Activated CD4-positive, alpha-beta T cell treated with anti-CD3 and anti-CD28 coated beads for 24 hours (primary cell): ENCODE results near the gene MID1.

Source experiments
- DNase-seq, 2 donors: peaks; one replicate each; pipeline ENCODE4 v3.0.0-alpha.2; 2020; ENCODE audit warnings: low read depth in 2 of 2

MID1 gene

DNA sequence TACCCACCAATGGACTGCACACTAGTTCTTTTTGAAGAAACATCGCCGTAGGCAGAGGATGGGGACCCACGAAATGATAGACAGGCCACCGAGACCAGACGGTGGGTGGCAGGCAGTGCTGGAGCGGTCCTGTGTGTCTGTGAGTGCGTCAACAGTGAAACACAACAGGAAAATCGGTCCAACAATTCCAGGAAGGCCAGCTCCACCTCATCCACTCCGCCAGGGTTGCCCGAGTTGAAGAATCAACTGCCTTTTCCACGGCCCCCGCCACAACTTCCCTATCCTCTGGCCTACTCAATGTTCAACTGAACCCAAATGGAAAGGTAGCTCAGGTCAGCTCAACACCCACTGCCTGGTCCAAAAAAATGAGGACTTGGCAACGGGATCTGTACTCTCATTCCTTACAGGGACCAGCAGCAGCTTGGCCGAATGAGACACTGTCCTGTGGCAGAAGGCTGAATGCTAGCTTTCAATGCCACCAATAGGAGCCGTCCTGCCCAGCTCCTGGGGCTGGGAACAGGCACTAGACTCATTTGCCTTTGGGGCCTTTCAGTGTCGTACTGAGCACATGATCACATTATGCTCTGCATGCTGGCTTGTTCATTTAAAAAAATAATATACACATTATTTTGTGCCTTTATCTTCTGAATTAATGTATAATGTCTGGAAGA is 43.5 kb downstream of the MID1 start:
- DNase-seq, result no peak

GRCh38 chrX:10576186-10576585 is 44.2 kb downstream of the MID1 start:
- no peak for DNase-seq

GRCh38 chrX:10574663-10575062 is 45.7 kb downstream of the MID1 start:
- no peak for DNase-seq

DNA sequence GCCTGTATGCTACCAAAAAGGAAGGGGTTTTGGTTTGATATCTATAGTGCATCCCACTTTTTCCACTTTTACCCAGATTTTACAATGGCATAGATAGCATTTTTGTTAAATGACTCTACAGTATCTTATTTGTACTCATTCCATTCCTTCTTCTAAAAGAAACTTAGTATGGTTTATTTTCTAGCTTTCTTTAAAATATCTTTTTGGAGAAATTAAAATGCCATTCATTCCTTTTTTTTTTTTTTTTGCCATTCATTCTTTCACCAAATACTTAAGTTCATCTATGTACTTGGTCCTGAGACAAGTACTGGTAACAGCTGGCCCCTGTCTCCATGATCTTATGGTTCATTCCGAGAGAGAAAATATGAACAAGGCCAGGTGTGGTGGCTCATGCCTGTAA is 49.1 kb downstream of the MID1 start:
- DNase-seq, result no peak

DNA sequence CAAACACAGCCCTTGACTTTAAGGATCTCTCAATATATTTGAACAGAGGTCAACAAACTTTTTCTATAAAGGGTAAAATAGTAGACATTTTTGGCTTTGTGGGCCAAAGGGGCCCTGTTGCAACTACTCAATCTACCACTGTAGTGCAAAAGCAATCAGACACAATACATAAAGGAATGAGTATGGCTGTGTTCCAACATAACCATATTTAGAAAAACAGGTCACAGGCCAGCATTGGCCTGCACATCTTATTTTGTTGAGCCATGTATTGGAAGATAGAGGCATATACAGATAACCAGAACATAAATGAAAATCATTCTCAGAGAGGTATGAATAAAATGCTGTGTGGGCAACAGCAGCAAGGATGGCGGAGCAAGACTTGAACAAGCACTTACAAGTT is 49.8 kb downstream of the MID1 start:
- no peak for DNase-seq

GRCh38 chrX:10569946-10570345 is 50.4 kb downstream of the MID1 start:
- DNase-seq, result no peak

- DNase-seq, result no peak
Observed at GRCh38 chrX:10568428-10568827, 52.0 kb downstream of the MID1 start.

DNA sequence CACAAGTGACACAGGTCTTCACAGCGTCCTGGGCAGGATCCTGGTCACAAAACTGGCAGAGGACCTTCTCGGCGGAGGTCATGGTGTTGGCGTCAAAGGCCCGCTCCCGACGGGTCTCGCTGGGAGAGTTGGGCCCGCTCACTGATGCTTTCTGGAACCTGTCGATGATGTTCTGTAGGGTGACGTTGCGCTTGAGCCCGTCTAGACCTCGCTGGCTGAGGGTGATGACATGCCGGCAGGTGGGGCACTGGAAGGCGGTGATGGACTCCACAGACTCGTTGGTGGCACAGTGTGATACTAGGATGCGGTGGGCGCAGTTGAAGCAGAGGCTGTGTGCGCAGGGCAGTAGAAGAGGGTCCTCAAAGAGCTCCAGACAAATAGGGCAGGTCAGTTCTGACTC is 53.2 kb downstream of the MID1 start:
- DNase-seq, result no peak

DNA sequence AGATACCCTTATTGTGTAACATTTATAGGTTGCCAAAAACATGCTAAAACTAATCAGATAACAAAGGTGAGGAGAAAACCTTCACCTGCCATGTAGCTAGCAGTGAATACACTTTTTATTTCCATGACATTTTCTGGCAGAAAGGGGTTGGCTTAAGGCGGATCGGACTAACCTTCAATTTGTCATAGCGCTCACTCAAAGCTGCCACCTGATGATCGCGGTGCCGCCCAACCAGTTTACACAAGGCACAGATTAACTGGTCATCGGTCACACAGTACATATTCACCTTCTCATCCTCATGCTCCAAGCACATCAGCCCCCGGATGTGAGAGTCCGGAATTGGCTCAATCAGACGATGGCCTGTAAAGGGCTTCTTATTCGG is 53.7 kb downstream of the MID1 start:
- DNase-seq, result no peak

GRCh38 chrX:10564484-10564883 is 55.9 kb downstream of the MID1 start:
- no peak for DNase-seq

- DNase-seq, result no peak
Observed at GRCh38 chrX:10557166-10557565, 63.2 kb downstream of the MID1 start.

DNA sequence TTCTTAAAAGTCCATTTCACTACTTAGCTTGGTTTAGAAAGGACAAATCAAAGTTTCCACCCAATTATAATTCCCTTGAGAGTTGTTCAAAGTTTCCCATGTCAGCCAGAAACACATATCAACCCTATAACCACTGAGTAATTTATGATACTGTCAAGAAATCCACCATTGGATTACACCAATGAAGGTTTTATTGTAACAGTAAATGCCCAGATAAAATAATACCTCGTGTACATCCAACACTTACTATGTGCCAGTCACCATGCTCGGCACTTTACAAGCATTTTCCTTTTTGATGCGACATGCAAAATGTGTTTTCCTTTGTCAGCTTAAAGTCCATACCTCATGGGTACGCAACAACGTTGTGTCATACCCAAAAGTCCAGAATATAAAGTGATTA is 64.0 kb downstream of the MID1 start:
- no peak for DNase-seq

- DNase-seq, result no peak
Observed at GRCh38 chrX:10555846-10556245, 64.5 kb downstream of the MID1 start.

- DNase-seq, result no peak
Observed at GRCh38 chrX:10554612-10555270, 65.6 kb downstream of the MID1 start.

GRCh38 chrX:10549280-10549679 is 71.1 kb downstream of the MID1 start:
- no peak for DNase-seq

DNA sequence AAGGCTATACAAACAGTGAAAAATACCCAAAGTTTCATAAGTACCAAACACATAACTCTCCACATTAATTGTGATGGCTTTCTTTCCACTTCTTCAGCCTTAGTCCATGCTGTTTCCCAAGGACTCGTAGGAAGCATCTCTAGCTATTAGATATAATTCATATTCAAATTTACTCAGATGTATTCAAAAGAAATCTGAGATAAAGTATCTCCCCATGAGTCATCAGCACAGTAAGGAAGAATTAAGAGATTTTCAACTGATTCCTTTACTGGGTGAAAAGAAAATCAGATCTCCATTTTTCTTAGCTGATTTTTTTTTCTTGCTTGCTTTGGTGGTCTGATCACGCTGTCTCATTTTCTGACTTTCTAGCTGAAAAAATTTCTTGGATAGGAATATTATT is 71.7 kb downstream of the MID1 start:
- no peak for DNase-seq

- DNase-seq, result no peak
Observed at GRCh38 chrX:10545882-10546281, 74.5 kb downstream of the MID1 start.

DNA sequence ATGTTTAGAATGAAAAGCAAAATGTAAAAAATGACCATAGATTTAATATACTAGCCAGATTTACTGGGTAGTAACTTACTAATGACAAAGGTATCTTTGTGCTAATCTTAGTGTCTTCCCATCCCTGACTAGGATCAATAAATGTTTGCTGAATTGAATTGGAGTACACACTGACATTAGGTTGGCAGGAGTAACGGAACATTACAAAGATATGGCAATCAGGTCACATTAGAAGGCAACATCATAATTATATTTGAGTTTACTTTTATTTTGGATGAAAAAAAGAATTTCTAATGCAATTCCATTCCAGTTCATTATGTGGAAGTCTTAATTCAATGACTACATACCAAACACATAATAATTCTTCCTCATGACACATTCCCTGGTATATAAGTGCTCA is 77.8 kb downstream of the MID1 start:
- no peak for DNase-seq

DNA sequence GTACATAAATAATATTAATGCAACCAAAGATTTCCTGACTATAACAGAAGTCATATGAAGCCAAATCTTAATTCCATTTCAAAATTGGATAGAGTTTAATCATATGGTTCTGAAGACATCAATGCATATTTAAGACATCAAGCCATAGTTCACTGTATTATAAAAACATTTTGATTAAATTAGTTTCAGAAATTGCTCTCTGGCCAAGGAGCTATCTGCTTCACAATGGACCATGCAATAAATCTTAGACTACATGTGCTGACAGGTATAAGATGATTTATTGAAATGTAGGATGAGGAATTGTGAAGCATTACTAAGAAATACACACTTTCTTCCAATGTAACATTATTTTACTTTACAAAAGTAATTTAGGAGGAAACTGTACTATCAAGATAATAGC is 81.6 kb downstream of the MID1 start:
- DNase-seq, result no peak

DNA sequence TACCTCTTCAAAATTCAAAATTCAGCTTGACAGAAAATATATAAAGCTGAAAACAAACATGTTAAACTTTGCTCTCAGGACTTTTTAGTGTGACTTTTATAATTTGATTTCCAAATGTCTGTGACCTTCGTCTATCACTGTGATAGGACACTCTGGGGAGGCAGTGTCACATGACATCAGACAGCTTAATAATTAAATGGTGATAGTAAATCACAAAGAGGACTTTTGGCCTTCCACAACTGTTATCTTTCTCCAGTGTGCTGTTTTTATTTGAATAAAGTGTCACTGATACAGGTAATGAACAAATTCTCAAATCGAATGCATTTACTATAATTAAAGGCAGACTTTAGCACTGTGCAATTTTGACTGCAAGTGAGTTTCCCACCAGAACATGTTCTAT is 83.1 kb downstream of the MID1 start:
- DNase-seq, result no peak

- no peak for DNase-seq
Observed at GRCh38 chrX:10536744-10537143, 83.6 kb downstream of the MID1 start.

DNA sequence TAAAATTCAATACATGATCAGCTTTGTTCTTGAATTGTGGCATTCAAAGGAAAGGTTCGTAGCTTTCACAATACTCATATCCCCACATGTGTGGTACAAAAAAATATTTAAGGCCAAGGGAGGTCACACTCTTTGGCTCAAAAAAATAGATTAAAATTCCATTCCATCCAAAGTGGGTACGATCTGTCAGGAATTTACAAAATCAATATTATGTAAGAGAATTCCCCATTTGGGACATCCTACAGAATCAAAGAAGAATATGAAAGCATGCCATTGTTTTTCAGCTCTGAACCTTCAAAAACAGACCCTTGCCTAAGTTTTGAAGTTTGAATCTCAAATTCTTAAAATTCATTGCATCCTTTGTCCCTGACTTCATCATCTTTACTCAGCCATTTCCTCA is 85.8 kb downstream of the MID1 start:
- no peak for DNase-seq

DNA sequence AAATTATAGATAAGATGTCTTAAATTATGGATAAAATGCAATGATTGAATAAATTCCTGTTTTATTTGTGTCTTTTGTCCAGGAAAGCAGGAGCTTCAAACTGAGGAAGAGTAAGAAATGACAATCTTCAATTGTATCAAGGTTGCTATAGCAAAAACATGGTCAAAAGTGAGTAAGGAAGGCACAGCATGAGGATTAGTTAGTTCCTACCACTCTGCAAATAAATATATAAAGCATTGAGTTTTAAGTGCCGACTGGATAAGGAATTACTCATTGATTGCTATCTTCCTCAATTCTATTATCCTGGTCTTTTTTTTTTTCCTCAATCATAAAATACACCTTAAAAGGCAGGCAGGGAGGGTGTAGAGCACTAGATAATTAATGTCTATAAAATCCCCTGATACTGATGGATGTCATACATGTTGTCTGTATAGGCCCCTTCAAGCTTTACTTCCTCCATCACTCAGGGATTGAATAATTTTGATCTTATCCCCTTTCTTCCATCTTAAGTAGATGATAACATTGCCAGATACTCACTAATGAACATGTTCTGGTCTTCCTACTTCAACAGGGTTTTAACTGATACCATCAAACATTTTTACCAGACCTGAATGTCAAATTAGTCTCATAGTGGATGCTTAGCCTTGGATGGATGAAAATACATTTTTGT is 86.6 kb downstream of the MID1 start:
- no peak for DNase-seq
